Measurements from ENCODE around the gene PTAFR.

- TF ChIP-seq CTCF (IDR thresholded peaks at IDR 0.05; ENCODE audit: low read depth, low read length, poor library complexity, severe bottlenecking) (no peak), EZH2phosphoT487 (IDR thresholded peaks at IDR 0.05; ENCODE audit: borderline replicate concordance, low read length) (no peak)
Observed at GRCh38 chr1:28119556-28119955, 56.9 kb downstream of the PTAFR start.
